B cell (primary cell): ENCODE data around the gene FHIT. TPM values are rescaled to one million over a fixed set of nuclear protein-coding genes. Genes with fewer than 3 reads are reported as not detected.

Experiments used
- ATAC-seq: fragments of 200-7000 bp; cut with Tn5 transposase; one replicate; pipeline ENCODE4 v1.10.0; 2021; ENCODE audit warnings: low read depth, mild to moderate bottlenecking, moderate number of reproducible peaks, moderate library complexity
- CTCF ChIA-PET: fragments of 350-600 bp; sonication (Branson Sonifier 250); formaldehyde crosslinking; loops from one replicate; lab custom pipeline; 2021; ENCODE audit warnings: antibody characterized with exemption, inconsistent platforms; lab: Charles Lee
- POLR2A ChIA-PET: fragments of 350-600 bp; sonication (Branson Sonifier 250); formaldehyde crosslinking; loops from one replicate; lab custom pipeline; 2021; ENCODE audit warnings: antibody characterized with exemption; lab: Charles Lee
- DNase-seq: peaks from one replicate; pipeline ENCODE4 v3.0.0; 2013
- H2AFZ ChIP-seq: 2 replicates; pipeline ENCODE4 v1.6.1; 2012; ENCODE audit warnings: mild to moderate bottlenecking, low read depth, low read length; ENCODE audit not compliant: insufficient read depth, poor library complexity, severe bottlenecking
- H3K27ac ChIP-seq, 2 donors: 1 replicate in 1 of 2; 2 replicates in 1 of 2; pipeline ENCODE4 v1.5.1; 2012 to 2013; ENCODE audit warnings: low read length in 2 of 2, mild to moderate bottlenecking in 2 of 2, moderate library complexity in 1 of 2
- H3K27me3 ChIP-seq, 4 experiments: fragments of 200-600 bp in 1 of 4; sonication (generic) in 1 of 4; replicated peaks in 1 of 4; 1 replicate in 2 of 4; 2 replicates in 2 of 4; pipeline versions ENCODE4 v1.6.1 to v1.7.0; 2013 to 2016; ENCODE audit warnings: low read length in 3 of 4, mild to moderate bottlenecking in 2 of 4, mixed read lengths in 1 of 4, moderate library complexity in 1 of 4; ENCODE audit not compliant: insufficient read depth in 4 of 4, control insufficient read depth in 3 of 4; ENCODE audit errors: control extremely low read depth in 1 of 4
- H3K36me3 ChIP-seq, 2 experiments: replicated peaks in 1 of 2; 1 replicate in 1 of 2; 2 replicates in 1 of 2; pipeline versions ENCODE4 v1.6.1 to v1.7.1; 2013; ENCODE audit warnings: low read length in 1 of 2; ENCODE audit not compliant: insufficient read depth in 2 of 2, control insufficient read depth in 1 of 2; ENCODE audit errors: control extremely low read depth in 1 of 2, extremely low read depth in 1 of 2
- H3K4me1 ChIP-seq, 2 donors: fragments of 200-600 bp in 1 of 2; sonication (generic) in 1 of 2; 1 replicate in 1 of 2; 2 replicates in 1 of 2; pipeline versions ENCODE4 v1.5.1 to v1.6.1; 2013 to 2017; ENCODE audit warnings: low read length in 2 of 2; ENCODE audit not compliant: control insufficient read depth in 2 of 2, insufficient read depth in 2 of 2
- H3K4me2 ChIP-seq: replicated peaks from 2 replicates; pipeline ENCODE3; 2012; ENCODE audit warnings: mild to moderate bottlenecking, low read depth, low read length; ENCODE audit not compliant: poor library complexity, severe bottlenecking
- H3K4me3 ChIP-seq, 5 experiments: fragments of 200-600 bp in 1 of 5; sonication (generic) in 1 of 5; 1 replicate in 3 of 5; 2 replicates in 2 of 5; pipeline versions ENCODE4 v1.5.1 to v1.7.0; 2011 to 2016; ENCODE audit warnings: low read length in 4 of 5, mild to moderate bottlenecking in 4 of 5, low read depth in 2 of 5, control low read depth in 1 of 5, moderate library complexity in 1 of 5; ENCODE audit not compliant: insufficient read depth in 1 of 5; ENCODE audit errors: control extremely low read depth in 1 of 5, extremely low read depth in 1 of 5
- H3K79me2 ChIP-seq: fragments of 200-600 bp; sonication (generic); one replicate; pipeline ENCODE4 v1.6.0; 2016; ENCODE audit warnings: low read length; ENCODE audit not compliant: control insufficient read depth, insufficient read depth
- H3K9ac ChIP-seq: fragments of 200-600 bp; sonication (generic); 2 replicates; pipeline ENCODE4 v1.6.1; 2017; ENCODE audit warnings: mild to moderate bottlenecking, low read length, moderate library complexity
- H3K9me3 ChIP-seq, 3 donors: one replicate each; pipeline versions ENCODE4 v1.6.1 to v1.7.1; 2013; ENCODE audit warnings: low read length in 2 of 3; ENCODE audit not compliant: control insufficient read depth in 2 of 3, insufficient read depth in 1 of 3; ENCODE audit errors: control extremely low read depth in 1 of 3
- H4K20me1 ChIP-seq: 2 replicates; pipeline ENCODE4 v1.6.0; 2012; ENCODE audit warnings: mild to moderate bottlenecking, low read length; ENCODE audit not compliant: insufficient read depth, control insufficient read depth, poor library complexity, severe bottlenecking
- H3K27ac Mint-ChIP-seq: one replicate; pipeline ENCODE4 v1.8.0; 2021; ENCODE audit warnings: mixed read lengths
- H3K27me3 Mint-ChIP-seq: one replicate; pipeline ENCODE4 v1.8.0; 2021; ENCODE audit warnings: mixed read lengths
- H3K4me1 Mint-ChIP-seq: one replicate; pipeline ENCODE4 v1.8.0; 2021; ENCODE audit warnings: mixed read lengths
- H3K4me3 Mint-ChIP-seq: one replicate; pipeline ENCODE4 v1.8.0; 2021; ENCODE audit warnings: mixed read lengths
- H3K9me3 Mint-ChIP-seq: one replicate; pipeline ENCODE4 v1.8.0; 2022; ENCODE audit warnings: mixed read lengths; ENCODE audit not compliant: insufficient read depth
- EZH2 ChIP-seq: IDR thresholded peaks from 2 replicates; pipeline ENCODE4 v1.6.1; 2012; ENCODE audit warnings: borderline replicate concordance, low read depth, mild to moderate bottlenecking, moderate library complexity, low read length; ENCODE audit not compliant: insufficient read depth, poor library complexity, severe bottlenecking
- WGBS: methylation state at CpG from one replicate; pipeline ENCODE4 v1.1.5; 2013; ENCODE audit warnings: missing lambda C conversion rate; ENCODE audit not compliant: insufficient coverage; 5-methylcytosine and 5-hydroxymethylcytosine counted together
- intact Hi-C: fragments of 100-400 bp; cut with micrococcal nuclease; formaldehyde crosslinking; loops from one replicate; pipeline ENCODE4 v1.10.0; 2022
- polyA plus RNA-seq: library from polyadenylated mRNA; depleted of rRNA; stranded (reverse); fragments of >200 nt; gene quantifications from 2 replicates; pipeline ENCODE4 v1.2.3, GENCODE V29; 2012
- total RNA-seq, 2 donors: library from RNA; stranded (reverse); fragments of 120-200 nt in 1 of 2; gene quantifications; 1 replicate in 1 of 2; 2 replicates in 1 of 2; pipeline versions ENCODE4 v1.2.3 to v1.2.4, GENCODE V29; 2013 to 2022
- TF ChIP-seq, protein P1 (sequence below): fragments of 200-600 bp; IDR thresholded peaks from one replicate; pipeline ENCODE4 v1.8.0; 2022; ENCODE audit warnings: antibody characterized with exemption, mild to moderate bottlenecking

FHIT gene
- total and polyA plus RNA-seq, 2 donors (not counting 1 experiment from before 2014, with no cell fraction given), result 1.7 to 7.8 TPM

- H2AFZ ChIP-seq, result no peak overlapping the region
- no peaks in the 10 kb centered on the region for H3K79me2 ChIP-seq
- ChIA-PET POLR2A (no interaction called here), CTCF (no interaction called here)
- ATAC-seq (no peak), DNase-seq (no peak)
- Mint-ChIP-seq H3K27me3 (no peaks in the 10 kb centered on the region), H3K4me1 (no peaks in the 10 kb centered on the region), H3K27ac (no peak overlapping the region), H3K4me3 (no peak overlapping the region), H3K9me3 (no peaks in the 10 kb centered on the region)
- peaks cover 0 to 2% (median 0%) of the 10 kb centered on the region in 3 donors for H3K9me3 ChIP-seq
- no peak overlapping the region for H3K4me3 ChIP-seq
- no peaks in the 10 kb centered on the region for H3K4me1 ChIP-seq
- H4K20me1 ChIP-seq, result no peaks in the 10 kb centered on the region
- no peak overlapping the region for H3K9ac ChIP-seq
- no peak overlapping the region for H3K27ac ChIP-seq
- no peaks in the 10 kb centered on the region for H3K27me3 ChIP-seq
- H3K4me2 ChIP-seq, result no peak overlapping the region
- H3K36me3 ChIP-seq, result no peaks in the 10 kb centered on the region
- intact Hi-C loops, result no loop called here
- TF ChIP-seq, protein P1, sequence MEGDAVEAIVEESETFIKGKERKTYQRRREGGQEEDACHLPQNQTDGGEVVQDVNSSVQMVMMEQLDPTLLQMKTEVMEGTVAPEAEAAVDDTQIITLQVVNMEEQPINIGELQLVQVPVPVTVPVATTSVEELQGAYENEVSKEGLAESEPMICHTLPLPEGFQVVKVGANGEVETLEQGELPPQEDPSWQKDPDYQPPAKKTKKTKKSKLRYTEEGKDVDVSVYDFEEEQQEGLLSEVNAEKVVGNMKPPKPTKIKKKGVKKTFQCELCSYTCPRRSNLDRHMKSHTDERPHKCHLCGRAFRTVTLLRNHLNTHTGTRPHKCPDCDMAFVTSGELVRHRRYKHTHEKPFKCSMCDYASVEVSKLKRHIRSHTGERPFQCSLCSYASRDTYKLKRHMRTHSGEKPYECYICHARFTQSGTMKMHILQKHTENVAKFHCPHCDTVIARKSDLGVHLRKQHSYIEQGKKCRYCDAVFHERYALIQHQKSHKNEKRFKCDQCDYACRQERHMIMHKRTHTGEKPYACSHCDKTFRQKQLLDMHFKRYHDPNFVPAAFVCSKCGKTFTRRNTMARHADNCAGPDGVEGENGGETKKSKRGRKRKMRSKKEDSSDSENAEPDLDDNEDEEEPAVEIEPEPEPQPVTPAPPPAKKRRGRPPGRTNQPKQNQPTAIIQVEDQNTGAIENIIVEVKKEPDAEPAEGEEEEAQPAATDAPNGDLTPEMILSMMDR, result no peak
- TF ChIP-seq EZH2, result no peak
Observed at GRCh38 chr3:60798456-60798855, 452.8 kb downstream of the FHIT start.

DNA sequence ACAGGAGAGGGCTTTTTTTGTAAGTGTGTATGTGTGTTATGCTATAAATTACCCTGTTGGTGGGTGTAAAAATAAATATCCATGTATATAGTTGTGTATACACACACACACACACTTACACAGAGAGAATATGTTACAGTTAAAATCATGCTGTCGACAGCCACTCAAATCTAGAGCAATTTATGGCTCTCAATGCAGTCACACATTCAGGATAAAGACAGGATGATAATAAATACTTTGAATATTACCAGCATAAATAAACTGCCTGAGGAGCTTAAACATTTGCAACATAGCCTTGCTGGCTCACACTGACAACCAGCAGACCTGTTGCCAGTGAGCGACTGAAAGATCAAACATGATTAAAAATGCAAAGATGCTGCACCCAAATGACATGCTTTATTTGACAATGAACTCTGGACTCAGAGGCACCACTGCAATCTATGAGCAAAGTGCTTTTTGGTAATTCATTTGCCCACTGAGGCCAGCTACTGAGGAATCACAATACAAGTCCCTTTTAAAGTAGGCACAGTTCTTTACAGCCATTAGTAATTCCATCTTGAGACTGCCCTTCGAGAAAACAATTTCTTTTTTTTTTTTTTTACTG is 458.9 kb downstream of the FHIT start:
- DNase-seq (no peak), ATAC-seq (no peak)
- Histone ChIP-seq H3K79me2 (no peaks in the 10 kb centered on the region), H3K36me3 (no peaks in the 10 kb centered on the region), H3K27ac (no peak overlapping the region), H3K9ac (no peak overlapping the region), H3K4me3 (no peak overlapping the region), H3K4me2 (no peak overlapping the region), H2AFZ (no peak overlapping the region), H3K4me1 (no peaks in the 10 kb centered on the region), H3K27me3 (no peaks in the 10 kb centered on the region), H3K9me3 (no peaks in the 10 kb centered on the region), H4K20me1 (no peaks in the 10 kb centered on the region)
- no peak overlapping the region for H3K27ac Mint-ChIP-seq
- 83% methylated on average over 1 of the region's 3 CpGs for WGBS
- TF ChIP-seq, protein P1, result no peak
- TF ChIP-seq EZH2, result no peak
- H3K9me3 Mint-ChIP-seq, result no peaks in the 10 kb centered on the region
- ChIA-PET POLR2A (no interaction called here), CTCF (no interaction called here)
- H3K4me1 Mint-ChIP-seq, result no peaks in the 10 kb centered on the region
- intact Hi-C loops, result no loop called here
- H3K4me3 Mint-ChIP-seq, result no peak overlapping the region
- H3K27me3 Mint-ChIP-seq, result no peaks in the 10 kb centered on the region
